ENCODE data around the gene GSX1.
"Not testable (repeated sequence)": the region's sequence is repeated elsewhere in the genome, so short reads cannot be mapped to it uniquely, and the experiment has no call there.

DNA sequence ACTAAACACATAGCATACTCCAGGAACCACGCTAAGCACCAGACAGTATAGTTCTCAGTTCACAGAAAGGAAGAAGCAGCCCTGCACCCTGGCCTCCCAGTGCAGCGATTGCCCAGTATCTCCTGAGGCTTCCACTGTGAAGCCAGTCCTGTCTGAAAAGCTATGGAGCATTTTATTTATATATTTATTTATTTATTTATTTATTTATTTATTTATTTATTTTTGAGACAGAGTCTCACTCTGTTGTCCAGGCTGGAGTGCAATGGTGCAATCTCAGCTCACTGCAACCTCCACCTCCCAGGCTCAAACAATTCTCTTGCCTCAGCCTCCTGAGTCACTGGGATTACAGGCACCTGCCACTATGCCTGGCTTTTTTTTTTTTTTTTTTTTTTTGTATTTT lies 25.5 kb downstream of the GSX1 start:
- not testable (repeated sequence) for TF ChIP-seq NR3C1 (CRISPR knock-in tag; IDR thresholded peaks at IDR 0.05); ZNF232 (CRISPR knock-in tag; IDR thresholded peaks at IDR 0.05); ZNF274 (IDR thresholded peaks at IDR 0.05; ENCODE audit: borderline replicate concordance, low read depth, low read length); MAFG (tag; conservative IDR thresholded peaks at IDR 0.05); RFX5 (IDR thresholded peaks at IDR 0.05; ENCODE audit: low read depth, low read length); MCM3 (IDR thresholded peaks at IDR 0.05); NCOA2 (IDR thresholded peaks at IDR 0.05; ENCODE audit: partially characterized antibody in 2 of 2); JUNB (CRISPR knock-in tag; conservative IDR thresholded peaks at IDR 0.05); NCOA1 (IDR thresholded peaks at IDR 0.05; ENCODE audit: low read depth); ZNF24 (IDR thresholded peaks at IDR 0.05)
- TF ChIP-seq, protein P1, sequence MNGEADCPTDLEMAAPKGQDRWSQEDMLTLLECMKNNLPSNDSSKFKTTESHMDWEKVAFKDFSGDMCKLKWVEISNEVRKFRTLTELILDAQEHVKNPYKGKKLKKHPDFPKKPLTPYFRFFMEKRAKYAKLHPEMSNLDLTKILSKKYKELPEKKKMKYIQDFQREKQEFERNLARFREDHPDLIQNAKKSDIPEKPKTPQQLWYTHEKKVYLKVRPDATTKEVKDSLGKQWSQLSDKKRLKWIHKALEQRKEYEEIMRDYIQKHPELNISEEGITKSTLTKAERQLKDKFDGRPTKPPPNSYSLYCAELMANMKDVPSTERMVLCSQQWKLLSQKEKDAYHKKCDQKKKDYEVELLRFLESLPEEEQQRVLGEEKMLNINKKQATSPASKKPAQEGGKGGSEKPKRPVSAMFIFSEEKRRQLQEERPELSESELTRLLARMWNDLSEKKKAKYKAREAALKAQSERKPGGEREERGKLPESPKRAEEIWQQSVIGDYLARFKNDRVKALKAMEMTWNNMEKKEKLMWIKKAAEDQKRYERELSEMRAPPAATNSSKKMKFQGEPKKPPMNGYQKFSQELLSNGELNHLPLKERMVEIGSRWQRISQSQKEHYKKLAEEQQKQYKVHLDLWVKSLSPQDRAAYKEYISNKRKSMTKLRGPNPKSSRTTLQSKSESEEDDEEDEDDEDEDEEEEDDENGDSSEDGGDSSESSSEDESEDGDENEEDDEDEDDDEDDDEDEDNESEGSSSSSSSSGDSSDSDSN (IDR thresholded peaks at IDR 0.05; ENCODE audit: borderline replicate concordance in 1 of 2, low read depth in 2 of 2, low read length in 2 of 2): not testable (repeated sequence)
- TF ChIP-seq, protein P2, sequence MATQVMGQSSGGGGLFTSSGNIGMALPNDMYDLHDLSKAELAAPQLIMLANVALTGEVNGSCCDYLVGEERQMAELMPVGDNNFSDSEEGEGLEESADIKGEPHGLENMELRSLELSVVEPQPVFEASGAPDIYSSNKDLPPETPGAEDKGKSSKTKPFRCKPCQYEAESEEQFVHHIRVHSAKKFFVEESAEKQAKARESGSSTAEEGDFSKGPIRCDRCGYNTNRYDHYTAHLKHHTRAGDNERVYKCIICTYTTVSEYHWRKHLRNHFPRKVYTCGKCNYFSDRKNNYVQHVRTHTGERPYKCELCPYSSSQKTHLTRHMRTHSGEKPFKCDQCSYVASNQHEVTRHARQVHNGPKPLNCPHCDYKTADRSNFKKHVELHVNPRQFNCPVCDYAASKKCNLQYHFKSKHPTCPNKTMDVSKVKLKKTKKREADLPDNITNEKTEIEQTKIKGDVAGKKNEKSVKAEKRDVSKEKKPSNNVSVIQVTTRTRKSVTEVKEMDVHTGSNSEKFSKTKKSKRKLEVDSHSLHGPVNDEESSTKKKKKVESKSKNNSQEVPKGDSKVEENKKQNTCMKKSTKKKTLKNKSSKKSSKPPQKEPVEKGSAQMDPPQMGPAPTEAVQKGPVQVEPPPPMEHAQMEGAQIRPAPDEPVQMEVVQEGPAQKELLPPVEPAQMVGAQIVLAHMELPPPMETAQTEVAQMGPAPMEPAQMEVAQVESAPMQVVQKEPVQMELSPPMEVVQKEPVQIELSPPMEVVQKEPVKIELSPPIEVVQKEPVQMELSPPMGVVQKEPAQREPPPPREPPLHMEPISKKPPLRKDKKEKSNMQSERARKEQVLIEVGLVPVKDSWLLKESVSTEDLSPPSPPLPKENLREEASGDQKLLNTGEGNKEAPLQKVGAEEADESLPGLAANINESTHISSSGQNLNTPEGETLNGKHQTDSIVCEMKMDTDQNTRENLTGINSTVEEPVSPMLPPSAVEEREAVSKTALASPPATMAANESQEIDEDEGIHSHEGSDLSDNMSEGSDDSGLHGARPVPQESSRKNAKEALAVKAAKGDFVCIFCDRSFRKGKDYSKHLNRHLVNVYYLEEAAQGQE (IDR thresholded peaks at IDR 0.05; ENCODE audit: borderline replicate concordance): not testable (repeated sequence)
- TF ChIP-seq, protein P2 (CRISPR knock-in tag; IDR thresholded peaks at IDR 0.05; ENCODE audit: low read depth): not testable (repeated sequence)

All from K562 (cell line).